NT2/D1 (cell line): Measurements from ENCODE around the gene ATF3.
"Not testable (repeated sequence)": the region's sequence is repeated elsewhere in the genome, so short reads cannot be mapped to it uniquely, and the experiment has no call there.

Experiments
- YY1 ChIP-seq: IDR thresholded peaks from 2 replicates; pipeline ENCODE4 v1.6.1; 2011; ENCODE audit not compliant: insufficient read length, insufficient read depth
- ZNF274 ChIP-seq: IDR thresholded peaks from 2 replicates; pipeline ENCODE4 v1.6.1; 2011; ENCODE audit warnings: mild to moderate bottlenecking, low read depth, low read length

- TF ChIP-seq ZNF274, YY1: not testable (repeated sequence)
These were observed 31.0 kb downstream of the ATF3 start for GRCh38 chr1:212639524-212639923.
